Osteoblast (primary cell): ENCODE measurements around the gene FAM50B. TPM values are rescaled to one million over a fixed set of nuclear protein-coding genes. Genes with fewer than 3 reads are reported as not detected.

Experiments
- DNase-seq: peaks from one replicate; pipeline ENCODE4 v3.0.0; 2011; ENCODE audit warnings: low spot score, mixed read lengths; ENCODE audit not compliant: insufficient read length; ENCODE audit errors: missing footprints
- H2AFZ ChIP-seq: 2 replicates; pipeline ENCODE4 v1.6.0; 2011; ENCODE audit warnings: mild to moderate bottlenecking, low read length
- H3K27ac ChIP-seq: 2 replicates; pipeline ENCODE4 v1.5.1; 2011; ENCODE audit warnings: mild to moderate bottlenecking, low read depth, low read length, moderate library complexity
- H3K27me3 ChIP-seq: 2 replicates; pipeline ENCODE4 v1.6.0; 2012; ENCODE audit warnings: mild to moderate bottlenecking, control low read depth, inconsistent platforms, low read length, moderate library complexity; ENCODE audit not compliant: insufficient read depth
- H3K36me3 ChIP-seq: 2 replicates; pipeline ENCODE4 v1.5.1; 2011; ENCODE audit warnings: mild to moderate bottlenecking, low read length, control low read depth, moderate library complexity; ENCODE audit not compliant: insufficient read depth
- H3K4me1 ChIP-seq: 2 replicates; pipeline ENCODE4 v1.5.1; 2011; ENCODE audit warnings: mild to moderate bottlenecking, low read length, control low read depth, moderate library complexity; ENCODE audit not compliant: insufficient read depth
- H3K4me2 ChIP-seq: 2 replicates; pipeline ENCODE4 v1.6.0; 2011; ENCODE audit warnings: mild to moderate bottlenecking, low read length; ENCODE audit not compliant: insufficient read depth
- H3K4me3 ChIP-seq: fragments of 200-600 bp; sonication (generic); 3 replicates; pipeline ENCODE4 v1.5.1; 2012; ENCODE audit warnings: mild to moderate bottlenecking, low read length, inconsistent platforms; ENCODE audit not compliant: insufficient read depth
- H3K79me2 ChIP-seq: 2 replicates; pipeline ENCODE4 v1.6.0; 2012; ENCODE audit warnings: mild to moderate bottlenecking, low read length, control low read depth, inconsistent platforms; ENCODE audit not compliant: insufficient read depth
- H3K9me3 ChIP-seq: 2 replicates; pipeline ENCODE4 v1.5.1; 2011; ENCODE audit warnings: low read depth, low read length, control low read depth
- H4K20me1 ChIP-seq: 2 replicates; pipeline ENCODE4 v1.6.0; 2012; ENCODE audit warnings: mild to moderate bottlenecking, low read length, control low read depth; ENCODE audit not compliant: insufficient read depth
- total RNA-seq: library from RNA; depleted of rRNA; stranded (reverse); fragments of >200 nt; gene quantifications from 2 replicates; pipeline ENCODE4 v1.2.3, GENCODE V29; 2012
- TF ChIP-seq, protein P1 (sequence below): IDR thresholded peaks from 2 replicates; pipeline ENCODE4 v1.5.1; 2011; ENCODE audit warnings: mild to moderate bottlenecking, low read depth, low read length, moderate library complexity; ENCODE audit errors: extremely low read depth

Gene FAM50B
- total RNA-seq, 1 donor, result 8.0 TPM

DNA sequence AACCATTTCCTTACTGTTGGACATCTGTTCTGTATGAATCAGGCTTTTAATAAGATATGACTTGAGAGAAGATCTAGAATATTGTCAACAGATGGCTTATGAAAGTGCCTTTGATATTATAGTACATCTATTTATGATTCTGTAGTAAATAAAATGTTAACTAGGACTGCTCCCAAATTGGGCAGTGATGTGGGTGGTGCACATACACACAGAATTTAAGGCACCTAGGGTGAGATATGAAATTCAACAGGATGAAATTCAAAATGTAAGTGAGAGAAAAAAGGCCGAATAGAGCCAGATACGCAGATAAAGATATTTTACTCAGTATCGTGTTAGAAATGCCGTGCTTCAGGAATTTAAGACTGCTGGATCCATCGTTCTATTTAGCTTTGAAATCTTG is 26.3 kb downstream of the FAM50B start:
- Histone ChIP-seq H4K20me1 (no peaks in the 10 kb centered on the region), H3K4me3 (no peak overlapping the region), H3K27ac (no peak overlapping the region), H3K9me3 (no peaks in the 10 kb centered on the region), H2AFZ (no peak overlapping the region), H3K79me2 (no peaks in the 10 kb centered on the region), H3K4me2 (no peak overlapping the region), H3K36me3 (no peaks in the 10 kb centered on the region), H3K27me3 (no peaks in the 10 kb centered on the region), H3K4me1 (no peaks in the 10 kb centered on the region)
- TF ChIP-seq, protein P1, sequence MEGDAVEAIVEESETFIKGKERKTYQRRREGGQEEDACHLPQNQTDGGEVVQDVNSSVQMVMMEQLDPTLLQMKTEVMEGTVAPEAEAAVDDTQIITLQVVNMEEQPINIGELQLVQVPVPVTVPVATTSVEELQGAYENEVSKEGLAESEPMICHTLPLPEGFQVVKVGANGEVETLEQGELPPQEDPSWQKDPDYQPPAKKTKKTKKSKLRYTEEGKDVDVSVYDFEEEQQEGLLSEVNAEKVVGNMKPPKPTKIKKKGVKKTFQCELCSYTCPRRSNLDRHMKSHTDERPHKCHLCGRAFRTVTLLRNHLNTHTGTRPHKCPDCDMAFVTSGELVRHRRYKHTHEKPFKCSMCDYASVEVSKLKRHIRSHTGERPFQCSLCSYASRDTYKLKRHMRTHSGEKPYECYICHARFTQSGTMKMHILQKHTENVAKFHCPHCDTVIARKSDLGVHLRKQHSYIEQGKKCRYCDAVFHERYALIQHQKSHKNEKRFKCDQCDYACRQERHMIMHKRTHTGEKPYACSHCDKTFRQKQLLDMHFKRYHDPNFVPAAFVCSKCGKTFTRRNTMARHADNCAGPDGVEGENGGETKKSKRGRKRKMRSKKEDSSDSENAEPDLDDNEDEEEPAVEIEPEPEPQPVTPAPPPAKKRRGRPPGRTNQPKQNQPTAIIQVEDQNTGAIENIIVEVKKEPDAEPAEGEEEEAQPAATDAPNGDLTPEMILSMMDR, result no peak
- no peak for DNase-seq

DNA sequence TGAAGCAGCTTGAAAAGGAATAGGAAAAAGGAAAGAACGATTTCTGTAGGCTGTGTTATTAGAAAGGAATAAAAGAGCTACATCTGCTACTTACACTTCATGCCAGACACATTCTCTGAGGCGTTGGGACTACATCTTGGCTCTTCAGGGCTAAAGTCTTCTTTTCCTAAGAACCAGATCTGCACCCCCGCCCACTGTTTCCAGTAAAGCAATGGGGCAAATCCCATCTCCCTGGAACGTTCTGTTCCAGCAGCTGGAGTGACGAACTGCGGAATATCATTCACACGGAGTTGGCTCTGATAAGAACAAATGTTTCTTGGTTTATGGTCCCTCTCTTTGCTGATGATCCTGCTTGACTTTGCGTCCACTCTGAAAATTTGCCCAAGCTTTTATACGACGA is 26.9 kb downstream of the FAM50B start:
- H3K4me3 ChIP-seq, result no peak overlapping the region

DNA sequence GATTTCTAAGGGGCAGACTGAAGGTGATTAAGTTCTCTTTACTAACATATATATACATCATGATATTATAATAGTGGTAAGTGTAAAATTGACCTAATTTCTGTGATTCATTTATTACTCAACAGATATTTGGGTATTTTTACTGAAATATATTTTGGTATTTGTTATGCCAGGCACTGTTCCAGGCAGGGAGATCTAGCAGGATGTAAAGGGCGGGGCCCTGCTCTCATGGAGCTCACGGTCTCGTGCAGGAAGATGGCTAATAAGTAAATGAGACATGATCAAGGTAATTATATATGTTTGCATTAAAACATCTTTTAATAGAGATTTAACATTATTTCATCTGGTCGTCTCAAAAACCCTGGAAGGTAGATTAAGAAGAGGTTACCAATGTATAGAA is 27.7 kb downstream of the FAM50B start:
- Histone ChIP-seq H4K20me1 (no peaks in the 10 kb centered on the region), H3K4me3 (no peak overlapping the region), H3K4me1 (no peaks in the 10 kb centered on the region), H3K9me3 (no peaks in the 10 kb centered on the region), H3K27me3 (no peaks in the 10 kb centered on the region), H3K36me3 (no peaks in the 10 kb centered on the region), H3K79me2 (no peaks in the 10 kb centered on the region), H3K4me2 (no peak overlapping the region), H3K27ac (no peak overlapping the region), H2AFZ (no peak overlapping the region)
- DNase-seq, result peak; percentile 85
- TF ChIP-seq, protein P1, result no peak

More for the DNA sequence above, 26.9 kb downstream of the FAM50B start:
- Histone ChIP-seq H3K4me2 (no peak overlapping the region), H3K27me3 (no peaks in the 10 kb centered on the region), H3K9me3 (no peaks in the 10 kb centered on the region), H4K20me1 (no peaks in the 10 kb centered on the region), H3K27ac (no peak overlapping the region), H3K36me3 (no peaks in the 10 kb centered on the region), H2AFZ (no peak overlapping the region), H3K79me2 (no peaks in the 10 kb centered on the region), H3K4me1 (no peaks in the 10 kb centered on the region)
- TF ChIP-seq, protein P1, result no peak
- no peak for DNase-seq

DNA sequence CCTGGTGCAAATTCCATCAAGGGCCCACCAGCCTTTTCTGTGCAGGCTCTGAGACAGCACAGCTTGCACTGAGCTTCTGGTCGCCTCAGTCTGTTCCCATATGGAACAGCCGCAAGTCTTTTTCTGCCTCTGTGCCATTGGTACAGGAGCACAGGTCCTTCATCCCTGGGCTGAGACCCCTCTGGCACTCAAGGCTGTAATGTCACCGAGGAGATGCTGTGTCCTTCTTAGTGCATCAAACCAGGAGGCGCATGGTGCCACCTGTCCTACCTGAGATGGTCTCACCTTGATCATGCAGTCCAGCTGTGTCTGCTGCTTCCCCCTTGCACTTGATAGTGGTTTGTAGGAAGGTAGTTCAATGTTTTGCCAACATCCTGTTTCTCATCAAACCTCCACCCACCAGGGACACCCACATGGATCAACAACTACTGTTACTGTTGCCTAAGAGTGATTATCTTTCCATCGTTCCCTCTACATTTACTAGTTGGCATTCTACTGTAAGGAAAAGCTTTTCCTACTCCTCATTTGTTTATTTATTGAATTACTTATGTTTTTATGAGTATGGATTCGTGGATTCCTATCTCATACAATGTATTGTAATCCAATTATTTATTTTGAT is 29.0 kb downstream of the FAM50B start:
- no peak overlapping the region for H3K27ac ChIP-seq
- H3K4me2 ChIP-seq, result no peak overlapping the region
- H2AFZ ChIP-seq, result no peak overlapping the region
- H3K27me3 ChIP-seq, result no peaks in the 10 kb centered on the region
- TF ChIP-seq, protein P1, result no peak
- H3K9me3 ChIP-seq, result no peaks in the 10 kb centered on the region
- H3K79me2 ChIP-seq, result no peaks in the 10 kb centered on the region
- H3K36me3 ChIP-seq, result no peaks in the 10 kb centered on the region
- peaks cover 10% of the 10 kb centered on the region for H3K4me1 ChIP-seq
- no peak for DNase-seq
- no peaks in the 10 kb centered on the region for H4K20me1 ChIP-seq
- no peak overlapping the region for H3K4me3 ChIP-seq
